Ovary (tissue), 3 donors: Measurements from ENCODE around the gene COX11.

ENCODE experiments used
- POLR2A ChIP-seq: fragments of 450-650 bp; IDR thresholded peaks from one replicate; pipeline ENCODE4 v1.6.1; 2017; ENCODE audit warnings: antibody characterized with exemption, mild to moderate bottlenecking, moderate library complexity
- TF ChIP-seq, protein P1 (sequence below), 3 donors: fragments of 450-650 bp in 2 of 3; fragments of 200-600 bp in 1 of 3; IDR thresholded peaks; one replicate each; pipeline versions ENCODE4 v1.5.1 to v1.8.0; 2016 to 2022; ENCODE audit warnings: antibody characterized with exemption in 3 of 3, mild to moderate bottlenecking in 1 of 3
- donor health status: DM: no; HTN: no; CAD: no.

GRCh38 chr17:54969658-54970572 lies 1.5 kb upstream of the COX11 start:
- TF ChIP-seq, protein P1, sequence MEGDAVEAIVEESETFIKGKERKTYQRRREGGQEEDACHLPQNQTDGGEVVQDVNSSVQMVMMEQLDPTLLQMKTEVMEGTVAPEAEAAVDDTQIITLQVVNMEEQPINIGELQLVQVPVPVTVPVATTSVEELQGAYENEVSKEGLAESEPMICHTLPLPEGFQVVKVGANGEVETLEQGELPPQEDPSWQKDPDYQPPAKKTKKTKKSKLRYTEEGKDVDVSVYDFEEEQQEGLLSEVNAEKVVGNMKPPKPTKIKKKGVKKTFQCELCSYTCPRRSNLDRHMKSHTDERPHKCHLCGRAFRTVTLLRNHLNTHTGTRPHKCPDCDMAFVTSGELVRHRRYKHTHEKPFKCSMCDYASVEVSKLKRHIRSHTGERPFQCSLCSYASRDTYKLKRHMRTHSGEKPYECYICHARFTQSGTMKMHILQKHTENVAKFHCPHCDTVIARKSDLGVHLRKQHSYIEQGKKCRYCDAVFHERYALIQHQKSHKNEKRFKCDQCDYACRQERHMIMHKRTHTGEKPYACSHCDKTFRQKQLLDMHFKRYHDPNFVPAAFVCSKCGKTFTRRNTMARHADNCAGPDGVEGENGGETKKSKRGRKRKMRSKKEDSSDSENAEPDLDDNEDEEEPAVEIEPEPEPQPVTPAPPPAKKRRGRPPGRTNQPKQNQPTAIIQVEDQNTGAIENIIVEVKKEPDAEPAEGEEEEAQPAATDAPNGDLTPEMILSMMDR (IDR thresholded peaks at IDR 0.05) = no peak
- no peak for TF ChIP-seq POLR2A
